ENCODE measurements around the gene MPPED2. TPM values are rescaled to one million over a fixed set of nuclear protein-coding genes. Genes with fewer than 3 reads are reported as not detected.
"Not testable (repeated sequence)": the region's sequence is repeated elsewhere in the genome, so short reads cannot be mapped to it uniquely, and the experiment has no call there.

The MPPED2 gene
- total RNA-seq, 1 experiment from 2014 or later: not detected

- ChIA-PET CTCF (no interaction called here), RAD21 (ENCODE audit: low non-redundant PET in 1 of 2, low total read pairs in 2 of 2, uncharacterized antibody in 2 of 2, unreplicated experiment in 2 of 2) (no interaction called here), POLR2A (no interaction called here)
- no peaks in the 10 kb centered on the region for H3K9me2 ChIP-seq (ENCODE audit: insufficient read depth)
- no peaks in the 10 kb centered on the region for H4K20me1 ChIP-seq (ENCODE audit: insufficient read depth)
- H3K4me2 ChIP-seq (ENCODE audit: low read length): no peak overlapping the region
- no peak overlapping the region for H3K4me3 ChIP-seq (replicated peaks in 1 of 2; ENCODE audit: low read depth in 1 of 2, low read length in 2 of 2)
- no TSS peak for BruUV-seq (replicated peaks)
- intact Hi-C loops (cut with micrococcal nuclease): no loop called here
- no peaks in the 10 kb centered on the region for H3K9me3 ChIP-seq (ENCODE audit: control insufficient read depth in 1 of 2, insufficient read depth in 1 of 2, low read depth in 1 of 2, low read length in 2 of 2)
- TF ChIP-seq CTCF (IDR thresholded peaks at IDR 0.05 in 2 of 3, conservative IDR thresholded peaks at IDR 0.05 in 1 of 3; ENCODE audit: borderline replicate concordance in 1 of 3, insufficient read depth in 1 of 3, low read depth in 2 of 3, low read length in 2 of 3): no peak
- TF ChIP-seq CBX3 (IDR thresholded peaks at IDR 0.05; ENCODE audit: low read depth): no peak
- TF ChIP-seq MAX (IDR thresholded peaks at IDR 0.05): no peak
- no peak for TF ChIP-seq EZH2 (IDR thresholded peaks at IDR 0.05)
- TF ChIP-seq POLR2AphosphoS5 (IDR thresholded peaks at IDR 0.05; ENCODE audit: low read depth, low read length): no peak
- TF ChIP-seq EGR1 (IDR thresholded peaks at IDR 0.05; ENCODE audit: low read depth): no peak
- no peak for TF ChIP-seq FOSL1 (IDR thresholded peaks at IDR 0.05; ENCODE audit: low read depth)
- no peak for TF ChIP-seq TCF7L2 (IDR thresholded peaks at IDR 0.05; ENCODE audit: borderline replicate concordance, extremely low read depth, insufficient read depth, insufficient read length)
- TF ChIP-seq CEBPB (IDR thresholded peaks at IDR 0.05; ENCODE audit: low read depth): no peak
- TF ChIP-seq ATF3 (IDR thresholded peaks at IDR 0.05): no peak
- TF ChIP-seq ZFX (IDR thresholded peaks at IDR 0.05): no peak
- TF ChIP-seq POLR2A (IDR thresholded peaks at IDR 0.05; ENCODE audit: borderline replicate concordance, extremely low read depth, insufficient read depth, insufficient read length): no peak
- TF ChIP-seq REST (IDR thresholded peaks at IDR 0.05; ENCODE audit: low read depth): no peak
- no peak for TF ChIP-seq YY1 (IDR thresholded peaks at IDR 0.05; ENCODE audit: extremely low read depth, insufficient replicate concordance, low read depth, low read length)
- TF ChIP-seq SRF (IDR thresholded peaks at IDR 0.05; ENCODE audit: low read depth): no peak
- no peak for TF ChIP-seq JUND (IDR thresholded peaks at IDR 0.05)
- DNase-seq (ENCODE audit: low read depth, low spot score) (no peak), ATAC-seq (no peak)
- H3K27me3 ChIP-seq (ENCODE audit: insufficient read depth, low read length): peaks cover 10% of the 10 kb centered on the region; the same call in 1 of the 2 replicates
- no peak overlapping the region for H3K9ac ChIP-seq (ENCODE audit: low read length)
- no peak overlapping the region for H3K27ac ChIP-seq (ENCODE audit: low read depth, low read length)
- no peaks in the 10 kb centered on the region for H3K36me3 ChIP-seq (ENCODE audit: control insufficient read depth in 1 of 2, insufficient read depth in 2 of 2, low read length in 2 of 2)
- H3K79me2 ChIP-seq (ENCODE audit: insufficient read depth, low read length): no peaks in the 10 kb centered on the region
- H2AFZ ChIP-seq (ENCODE audit: low read depth, low read length, poor library complexity, severe bottlenecking): no peak overlapping the region
- H3K4me1 ChIP-seq (ENCODE audit: control insufficient read depth in 1 of 2, insufficient read depth in 2 of 2, low read length in 2 of 2): no peaks in the 10 kb centered on the region
Measured at GRCh38 chr11:30559004-30559403, 27.1 kb downstream of the MPPED2 start.

- CTCF ChIA-PET; H2AFZ ChIP-seq (ENCODE audit: low read depth, low read length, poor library complexity, severe bottlenecking); H3K9me2 ChIP-seq (ENCODE audit: insufficient read depth); intact Hi-C loops (cut with micrococcal nuclease); RAD21 ChIA-PET (ENCODE audit: low non-redundant PET in 1 of 2, low total read pairs in 2 of 2, uncharacterized antibody in 2 of 2, unreplicated experiment in 2 of 2); POLR2A ChIA-PET; BruUV-seq (replicated peaks); H3K4me3 ChIP-seq (replicated peaks in 1 of 2; ENCODE audit: low read depth in 1 of 2, low read length in 2 of 2); H3K36me3 ChIP-seq (ENCODE audit: control insufficient read depth in 1 of 2, insufficient read depth in 2 of 2, low read length in 2 of 2); H3K4me1 ChIP-seq (ENCODE audit: control insufficient read depth in 1 of 2, insufficient read depth in 2 of 2, low read length in 2 of 2); H3K9me3 ChIP-seq (ENCODE audit: control insufficient read depth in 1 of 2, insufficient read depth in 1 of 2, low read depth in 1 of 2, low read length in 2 of 2); H3K79me2 ChIP-seq (ENCODE audit: insufficient read depth, low read length); H3K27ac ChIP-seq (ENCODE audit: low read depth, low read length); H4K20me1 ChIP-seq (ENCODE audit: insufficient read depth); H3K9ac ChIP-seq (ENCODE audit: low read length); H3K4me2 ChIP-seq (ENCODE audit: low read length); H3K27me3 ChIP-seq (ENCODE audit: insufficient read depth, low read length); ATAC-seq; DNase-seq (ENCODE audit: low read depth, low spot score): not testable (repeated sequence)
Measured at GRCh38 chr11:30554587-30554986, 31.6 kb downstream of the MPPED2 start.
